OCI-LY7 (cell line): ENCODE measurements around the gene BRME1. TPM values are rescaled to one million over a fixed set of nuclear protein-coding genes. Genes with fewer than 3 reads are reported as not detected.

ENCODE experiments used
- BruUV-seq: library from RNA; stranded (reverse); fragments of 400-500 nt; replicated peaks from 2 replicates; lab custom pipeline; 2021; lab: Mats Ljungman, UMichigan
- CTCF ChIA-PET: fragments of 300-600 bp; sonication (Branson Sonifier 250); formaldehyde crosslinking; loops from one replicate; lab custom pipeline; 2022; ENCODE audit warnings: antibody characterized with exemption; ENCODE audit not compliant: unreplicated experiment; lab: Charles Lee
- POLR2A ChIA-PET: fragments of 300-600 bp; sonication (Branson Sonifier 250); formaldehyde crosslinking; loops from one replicate; lab custom pipeline; 2022; ENCODE audit warnings: antibody characterized with exemption; lab: Charles Lee
- DNase-seq: peaks from one replicate; pipeline ENCODE4 v3.0.0-alpha.2; 2015; ENCODE audit warnings: low spot score
- H2AFZ ChIP-seq: fragments of 200-600 bp; sonication (generic), shearing (Covaris generic); 2 replicates; pipeline ENCODE4 v1.6.1; 2014; ENCODE audit warnings: mild to moderate bottlenecking, antibody characterized with exemption, low read length, moderate library complexity
- H3K27ac ChIP-seq: fragments of 200-600 bp; sonication (generic); 2 replicates; pipeline ENCODE4 v1.5.1; 2014; ENCODE audit warnings: mixed run types, low read depth, mild to moderate bottlenecking, moderate library complexity, low read length, inconsistent platforms; ENCODE audit not compliant: poor library complexity, severe bottlenecking
- H3K36me3 ChIP-seq: fragments of 200-600 bp; sonication (generic); 2 replicates; pipeline ENCODE4 v1.6.1; 2014; ENCODE audit warnings: mild to moderate bottlenecking, antibody characterized with exemption, low read length, moderate library complexity, mixed read lengths; ENCODE audit not compliant: insufficient read depth
- H3K4me1 ChIP-seq: fragments of 200-600 bp; sonication (generic); 2 replicates; pipeline ENCODE4 v1.5.1; 2014; ENCODE audit warnings: mild to moderate bottlenecking, low read length; ENCODE audit not compliant: insufficient read depth, poor library complexity, severe bottlenecking
- H3K4me2 ChIP-seq: fragments of 200-600 bp; sonication (generic); 2 replicates; pipeline ENCODE4 v1.6.1; 2014; ENCODE audit warnings: mild to moderate bottlenecking, low read length
- H3K4me3 ChIP-seq: fragments of 200-600 bp; sonication (generic); 2 replicates; pipeline ENCODE4 v1.5.1; 2014; ENCODE audit warnings: mild to moderate bottlenecking, low read depth, low read length; ENCODE audit not compliant: poor library complexity, severe bottlenecking
- H3K79me2 ChIP-seq: fragments of 200-600 bp; sonication (generic); 2 replicates; pipeline ENCODE4 v1.6.1; 2016; ENCODE audit warnings: low read depth, mild to moderate bottlenecking, low read length, moderate library complexity, mixed read lengths; ENCODE audit not compliant: insufficient read depth
- H3K9me2 ChIP-seq: fragments of 200-600 bp; sonication (generic); 2 replicates; pipeline ENCODE4 v1.6.1; 2016; ENCODE audit warnings: mild to moderate bottlenecking, low read length, mixed read lengths; ENCODE audit not compliant: insufficient read depth
- H3K9me3 ChIP-seq: fragments of 200-600 bp; sonication (generic); 2 replicates; pipeline ENCODE4 v1.6.1; 2014; ENCODE audit warnings: mild to moderate bottlenecking, mixed run types, low read length, mixed read lengths
- H4K20me1 ChIP-seq: fragments of 200-600 bp; sonication (generic); 2 replicates; pipeline ENCODE4 v1.6.1; 2014; ENCODE audit warnings: mild to moderate bottlenecking, antibody characterized with exemption, low read length, moderate library complexity, mixed read lengths; ENCODE audit not compliant: insufficient read depth
- CTCF ChIP-seq: fragments of 200-600 bp; sonication (generic); conservative IDR thresholded peaks from 2 replicates; pipeline ENCODE4 v1.5.1; 2014; ENCODE audit warnings: mild to moderate bottlenecking, antibody characterized with exemption, low read length, moderate library complexity, mixed read lengths
- EZH2phosphoT487 ChIP-seq: fragments of 200-600 bp; sonication (generic); IDR thresholded peaks from 2 replicates; pipeline ENCODE4 v1.6.1; 2018; ENCODE audit warnings: low read depth, borderline replicate concordance, mild to moderate bottlenecking, mixed run types, antibody characterized with exemption, low read length, moderate library complexity, mixed read lengths
- intact Hi-C: fragments of 100-400 bp; cut with micrococcal nuclease; formaldehyde crosslinking; loops from one replicate; pipeline ENCODE4 v1.10.0; 2022; ENCODE audit not compliant: unreplicated experiment
- total RNA-seq, 2 experiments: library from RNA; depleted of rRNA in 1 of 2; stranded (reverse); fragments of >200 nt in 1 of 2; shearing (Covaris generic) in 1 of 2; gene quantifications; 2 replicates each; pipeline ENCODE4 v1.2.3, GENCODE V29; 2014 to 2022

Gene BRME1
- total RNA-seq, 2 experiments from 2014 or later = 2.5 to 7.2 TPM

GRCh38 chr19:13951043-13951442 is 45.1 kb upstream of the BRME1 start:
- intact Hi-C loops = loop anchor here (5.0 kb wide), 2 partner anchors 69 to 81 kb away; partner anchors contain the start of gene IL27RA

GRCh38 chr19:13946414-13946813 is 40.5 kb upstream of the BRME1 start:
- TF ChIP-seq CTCF = no peak
- TF ChIP-seq EZH2phosphoT487 = no peak
- Histone ChIP-seq H3K9me3 (peaks cover 3% of the 10 kb centered on the region; the same call in 1 of the 2 replicates), H3K4me3 (no peak overlapping the region), H2AFZ (no peak overlapping the region), H3K79me2 (no peaks in the 10 kb centered on the region), H3K4me1 (peaks cover 1% of the 10 kb centered on the region), H3K27ac (no peak overlapping the region), H3K9me2 (no peaks in the 10 kb centered on the region), H3K36me3 (no peaks in the 10 kb centered on the region), H4K20me1 (no peaks in the 10 kb centered on the region), H3K4me2 (no peak overlapping the region)
- POLR2A ChIA-PET = interaction anchor here (0.6 kb wide), 1 partner anchor 9 kb away, joined by 3 read pairs; no protein-coding TSS in a partner anchor
- intact Hi-C loops = no loop called here
- CTCF ChIA-PET = no interaction called here
- BruUV-seq = no TSS peak
- DNase-seq = no peak

More at GRCh38 chr19:13951043-13951442, 45.1 kb upstream of the BRME1 start:
- Histone ChIP-seq H4K20me1 (no peaks in the 10 kb centered on the region), H3K4me1 (peaks cover 16% of the 10 kb centered on the region), H3K9me2 (no peaks in the 10 kb centered on the region), H3K36me3 (peaks cover 20% of the 10 kb centered on the region), H3K4me2 (peak overlapping the region; percentile 84; the same call in 1 of the 2 replicates), H3K4me3 (no peak overlapping the region), H2AFZ (no peak overlapping the region), H3K27ac (no peak overlapping the region), H3K9me3 (no peaks in the 10 kb centered on the region), H3K79me2 (peaks cover 16% of the 10 kb centered on the region)
- TF ChIP-seq CTCF (no peak), EZH2phosphoT487 (no peak)
- BruUV-seq = no TSS peak
- POLR2A ChIA-PET = no interaction called here
- CTCF ChIA-PET = no interaction called here
- no peak for DNase-seq

GRCh38 chr19:13942023-13942684 is 36.2 kb upstream of the BRME1 start:
- no peak for DNase-seq
- ChIA-PET CTCF (no interaction called here), POLR2A (no interaction called here)
- H3K4me3 ChIP-seq = no peak overlapping the region
- no peaks in the 10 kb centered on the region for H3K79me2 ChIP-seq
- H3K9me2 ChIP-seq = no peaks in the 10 kb centered on the region
- H4K20me1 ChIP-seq = no peaks in the 10 kb centered on the region
- H3K27ac ChIP-seq = no peak overlapping the region
- no peak overlapping the region; the same call in 1 of the 2 replicates for H2AFZ ChIP-seq
- H3K4me1 ChIP-seq = no peaks in the 10 kb centered on the region
- H3K36me3 ChIP-seq = no peaks in the 10 kb centered on the region
- H3K9me3 ChIP-seq = peaks cover 3% of the 10 kb centered on the region; the same call in 1 of the 2 replicates
- no peak for TF ChIP-seq CTCF
- TF ChIP-seq EZH2phosphoT487 = no peak
- BruUV-seq = no TSS peak
- intact Hi-C loops = no loop called here
- no peak overlapping the region for H3K4me2 ChIP-seq
